NCI-H510A treated with DMSO at 0.1 percent for 48 hours (cell line): ENCODE results near the gene ASNSD1.
"Not testable (repeated sequence)": the region's sequence is repeated elsewhere in the genome, so short reads cannot be mapped to it uniquely, and the experiment has no call there.

Experiments used
- DNase-seq: peaks from one replicate; lab custom pipeline; 2025; lab: John Stamatoyannopoulos, UW

ASNSD1 gene

GRCh38 chr2:189687796-189688195, 26.5 kb downstream of the ASNSD1 start:
- DNase-seq = not testable (repeated sequence)

GRCh38 chr2:189696223-189696622, 35.0 kb downstream of the ASNSD1 start:
- DNase-seq = no peak

- peak; percentile 23 for DNase-seq
Observed at GRCh38 chr2:189698020-189698887, 37.0 kb downstream of the ASNSD1 start.

- no peak for DNase-seq
Observed at GRCh38 chr2:189700681-189701080, 39.4 kb downstream of the ASNSD1 start.

- no peak for DNase-seq
Observed at GRCh38 chr2:189702071-189702470, 40.8 kb downstream of the ASNSD1 start.

- no peak for DNase-seq
Observed at GRCh38 chr2:189709501-189710221, 48.4 kb downstream of the ASNSD1 start.

- DNase-seq = not testable (repeated sequence)
Observed at GRCh38 chr2:189717593-189717992, 56.3 kb downstream of the ASNSD1 start.

- DNase-seq = no peak
Observed at GRCh38 chr2:189719571-189719970, 58.3 kb downstream of the ASNSD1 start.
